Globus pallidus (tissue), 1 donor: ENCODE data around the gene OR2S2.
"Not testable (repeated sequence)": the region's sequence is repeated elsewhere in the genome, so short reads cannot be mapped to it uniquely, and the experiment has no call there.

Experiments
- DNase-seq: peaks from one replicate; pipeline ENCODE4 v3.0.0-alpha.2; 2015; ENCODE audit warnings: low spot score

OR2S2 gene, protein sequence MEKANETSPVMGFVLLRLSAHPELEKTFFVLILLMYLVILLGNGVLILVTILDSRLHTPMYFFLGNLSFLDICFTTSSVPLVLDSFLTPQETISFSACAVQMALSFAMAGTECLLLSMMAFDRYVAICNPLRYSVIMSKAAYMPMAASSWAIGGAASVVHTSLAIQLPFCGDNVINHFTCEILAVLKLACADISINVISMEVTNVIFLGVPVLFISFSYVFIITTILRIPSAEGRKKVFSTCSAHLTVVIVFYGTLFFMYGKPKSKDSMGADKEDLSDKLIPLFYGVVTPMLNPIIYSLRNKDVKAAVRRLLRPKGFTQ

DNA sequence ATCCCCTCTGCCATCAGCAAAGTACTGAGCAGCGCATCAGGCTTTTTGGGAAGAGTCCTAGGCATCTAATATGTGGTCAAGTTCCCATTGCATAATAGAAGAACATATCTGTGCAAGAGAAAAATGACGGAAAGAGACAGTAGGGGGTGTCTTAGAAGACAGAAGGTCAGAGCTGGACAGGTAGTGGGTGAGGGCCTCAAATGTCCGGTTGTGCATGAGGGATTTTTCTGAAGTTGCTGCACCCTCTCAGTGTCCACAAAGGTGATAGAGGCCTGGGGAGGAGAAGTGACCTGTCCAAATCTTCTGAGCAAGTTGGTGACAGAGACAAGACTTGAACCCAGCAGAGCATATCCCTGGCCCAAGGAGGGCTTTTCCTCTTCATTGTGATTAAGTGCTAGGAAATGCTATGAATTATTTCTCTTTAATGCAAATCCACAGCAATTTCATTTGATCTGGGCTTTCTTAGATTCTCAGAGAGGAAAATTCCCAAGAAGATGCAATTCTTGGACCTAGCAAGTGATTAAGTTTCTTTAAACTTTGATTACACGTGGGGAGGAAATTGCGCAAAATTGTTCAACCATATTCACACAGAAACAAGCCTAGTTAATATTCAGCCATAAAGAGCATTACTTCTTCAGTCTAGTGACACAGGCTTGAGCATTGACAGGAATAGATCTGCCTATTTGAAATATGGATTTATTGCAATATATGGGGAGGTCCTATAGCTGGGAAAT, at the start of gene OR2S2:
Gene OR2S2, minus strand, starts transcription at position 51 of the 734 bp plus-strand sequence. CDS start 56 bp downstream, outside the sequence.
- no peak for DNase-seq

DNA sequence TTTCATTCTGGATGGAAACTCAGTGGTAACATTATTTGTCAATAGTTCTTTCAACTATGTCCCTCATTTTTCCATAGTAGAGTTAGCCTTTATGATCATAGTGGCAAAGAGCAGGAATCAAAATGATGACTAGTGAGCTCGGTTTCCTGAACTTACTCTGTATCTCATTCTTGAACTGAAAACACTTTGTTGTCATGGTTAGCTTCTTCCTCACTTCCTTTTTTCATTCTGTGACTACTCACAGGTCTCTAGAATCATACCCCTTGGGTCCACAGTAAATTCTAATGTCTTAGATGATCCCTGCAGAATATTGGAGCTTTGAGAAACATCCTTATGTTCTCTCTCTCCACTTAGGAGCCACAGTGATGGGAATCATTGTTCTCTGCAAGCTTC, 49.4 kb upstream of the OR2S2 start:
- DNase-seq: no peak

DNA sequence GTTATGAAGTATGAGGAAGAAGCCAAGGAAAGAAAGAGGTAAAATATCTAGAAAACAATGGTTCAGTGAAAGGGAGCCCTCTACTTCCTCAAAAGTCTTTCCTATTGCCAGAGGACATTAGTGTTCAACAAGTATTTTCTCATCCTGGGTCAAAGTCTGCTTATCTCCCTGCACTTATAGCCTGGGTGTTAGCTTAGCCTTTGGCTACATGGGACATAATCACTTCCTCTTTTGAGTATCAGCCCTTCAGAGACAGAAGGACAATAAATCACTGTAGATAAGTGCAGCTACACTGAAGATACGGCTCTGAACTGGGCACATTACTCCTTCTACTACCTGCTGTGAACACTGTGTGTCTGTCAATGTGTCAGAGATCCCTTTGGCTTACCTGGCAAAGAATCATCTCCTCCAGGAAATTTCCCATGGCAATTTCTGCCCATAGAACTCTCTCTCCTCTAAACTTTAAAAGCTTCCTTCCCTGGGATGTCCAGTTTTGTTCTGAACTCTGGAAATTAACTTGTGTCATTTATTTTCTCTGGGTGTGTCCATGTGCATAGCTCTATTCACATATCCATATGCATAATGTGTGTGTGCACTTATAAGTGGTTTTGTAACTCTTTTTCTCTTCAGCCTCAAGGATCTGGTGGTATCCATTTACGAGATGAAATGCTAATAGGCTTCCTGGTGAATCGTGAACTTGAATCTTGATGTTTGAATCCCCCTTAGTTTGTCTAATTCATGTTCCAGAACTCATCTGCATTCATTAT, 48.8 kb upstream of the OR2S2 start:
- no peak for DNase-seq

DNA sequence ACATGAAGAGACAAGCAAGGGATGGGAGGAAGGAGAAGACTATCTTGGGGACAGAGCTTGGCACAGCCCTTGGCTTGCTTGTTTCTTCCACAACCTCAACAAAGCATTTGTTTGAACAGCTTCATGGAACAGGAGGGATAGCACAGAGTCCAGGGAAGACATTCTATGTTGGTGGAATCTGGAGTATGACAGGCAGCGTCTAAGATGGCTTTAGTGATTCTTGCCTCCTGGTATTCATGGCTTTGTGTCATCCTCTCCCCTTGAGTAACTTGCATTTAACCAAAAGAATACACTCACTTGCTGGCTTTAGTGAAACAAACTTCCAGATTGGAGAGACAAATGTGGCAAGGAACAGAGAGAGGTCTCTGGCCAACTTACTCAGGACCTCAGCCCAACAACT, 47.9 kb upstream of the OR2S2 start:
- DNase-seq: no peak

DNA sequence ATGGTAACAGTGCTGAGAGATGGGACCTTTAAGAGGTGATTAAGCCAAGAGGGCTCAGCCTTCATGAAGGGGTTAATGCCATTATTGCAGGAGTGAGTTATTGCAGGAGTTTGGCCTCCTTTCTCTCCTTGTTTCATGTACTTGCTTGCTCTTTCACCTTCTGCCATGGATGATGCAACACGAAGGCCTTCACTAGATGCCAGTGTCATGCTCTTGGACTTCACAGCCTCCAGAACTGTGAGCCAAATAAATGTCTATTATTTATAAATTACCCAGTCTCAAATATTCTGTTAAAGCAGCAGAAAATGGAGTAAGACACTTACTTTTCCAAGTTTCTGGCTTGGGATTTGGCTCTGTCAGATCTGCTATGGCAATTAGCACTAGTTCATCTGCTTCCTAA, 40.4 kb upstream of the OR2S2 start:
- no peak for DNase-seq

DNA sequence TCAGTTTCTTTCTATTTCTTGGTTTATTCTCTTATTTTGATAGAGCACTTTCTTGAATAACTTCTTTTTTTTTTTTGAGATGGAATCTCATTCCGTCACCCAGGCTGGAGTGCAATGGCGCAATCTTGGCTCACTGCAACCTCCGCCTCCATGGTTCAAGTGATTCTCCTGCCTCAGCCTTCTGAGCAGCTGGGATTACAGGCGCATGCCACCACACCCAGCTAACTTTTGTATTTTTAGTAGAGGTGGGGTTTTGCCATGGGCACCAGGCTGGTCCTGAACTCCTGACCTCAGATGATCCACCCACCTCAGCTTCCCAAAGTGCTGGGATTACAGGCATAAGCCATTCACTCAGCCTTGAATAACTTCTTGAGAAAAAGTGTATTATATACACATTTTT, 39.1 kb upstream of the OR2S2 start:
- DNase-seq: not testable (repeated sequence)

DNA sequence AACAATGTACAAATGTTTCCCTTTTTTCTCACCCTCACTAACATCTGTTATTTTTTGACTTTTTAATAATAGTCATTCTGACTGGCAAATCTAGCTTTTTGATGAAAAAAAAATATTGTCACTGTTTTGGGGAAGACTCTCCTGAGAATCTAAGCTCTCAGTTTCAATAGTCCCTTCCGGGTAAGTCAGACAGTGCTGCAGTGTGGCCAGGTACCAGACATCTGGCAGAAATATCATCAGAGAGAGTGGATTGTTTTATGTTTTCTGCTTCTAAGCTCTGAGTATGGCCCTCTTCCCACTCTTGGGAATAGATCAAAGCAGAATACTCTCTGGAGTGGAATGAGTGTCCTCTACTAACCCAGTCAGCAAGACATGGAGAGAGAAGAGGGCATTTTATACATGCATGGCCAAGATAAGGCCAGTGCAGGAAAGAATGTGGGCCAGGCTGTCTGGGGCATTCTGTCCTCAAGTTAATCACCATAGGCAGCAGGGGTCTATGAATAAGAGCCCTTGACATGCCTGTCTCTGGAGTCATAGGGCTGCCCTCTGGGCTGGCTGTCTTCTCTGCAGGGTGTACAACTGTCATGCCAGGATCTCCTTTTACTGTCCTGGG, 38.5 kb upstream of the OR2S2 start:
- no peak for DNase-seq

DNA sequence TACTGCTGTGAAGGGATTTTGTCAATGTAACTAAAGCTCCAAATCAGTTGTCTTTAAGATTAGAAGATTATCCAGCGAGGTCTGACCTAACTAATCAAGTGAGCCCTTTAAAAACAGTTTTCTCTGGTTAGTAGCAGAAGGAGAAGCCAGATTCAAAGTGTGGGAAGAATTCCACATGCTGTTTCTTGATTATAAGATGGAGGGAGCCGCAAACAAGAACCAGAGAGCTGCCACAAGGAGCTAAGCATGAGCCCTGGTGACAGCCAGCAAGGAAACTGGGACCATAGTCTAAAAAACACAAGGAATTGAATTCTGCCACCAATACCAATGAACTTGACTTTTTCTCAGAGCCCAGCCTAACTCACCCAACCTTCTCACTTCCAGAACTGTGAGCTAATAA, 37.0 kb upstream of the OR2S2 start:
- no peak for DNase-seq

DNA sequence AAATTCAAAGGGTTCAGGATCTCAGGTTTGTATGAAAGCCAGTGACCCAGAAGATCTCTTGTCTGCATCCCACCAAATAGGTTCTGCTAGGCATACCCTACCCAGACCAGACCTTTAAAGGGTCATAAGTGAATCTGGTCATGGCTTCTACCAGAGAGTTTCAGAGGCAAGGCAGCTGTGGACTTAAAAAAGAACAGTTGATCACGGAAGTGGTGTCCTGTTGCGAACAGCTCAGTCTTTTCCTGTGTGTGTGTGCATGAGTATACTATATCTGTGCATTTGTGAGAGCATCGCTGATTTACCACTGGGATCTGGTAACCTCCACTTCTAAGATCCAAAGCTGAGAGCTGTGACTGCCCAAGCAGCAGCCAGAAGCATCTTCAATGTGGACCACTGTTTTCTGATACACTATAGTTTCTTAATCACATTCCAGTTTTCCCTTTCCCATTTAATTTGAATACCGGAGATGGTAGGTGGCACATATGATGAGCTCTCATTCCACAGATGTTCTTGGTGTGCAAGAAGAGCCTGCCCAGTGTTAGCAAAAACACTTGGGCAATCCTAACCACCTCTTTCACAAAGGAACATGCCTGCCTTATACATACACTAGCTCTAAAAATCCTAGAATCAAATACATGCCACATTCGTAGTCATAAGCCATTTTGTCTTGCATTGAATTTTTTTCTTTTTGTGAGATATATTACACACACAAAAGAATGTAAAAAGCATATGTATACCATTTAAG, 36.2 kb upstream of the OR2S2 start:
- DNase-seq: no peak

DNA sequence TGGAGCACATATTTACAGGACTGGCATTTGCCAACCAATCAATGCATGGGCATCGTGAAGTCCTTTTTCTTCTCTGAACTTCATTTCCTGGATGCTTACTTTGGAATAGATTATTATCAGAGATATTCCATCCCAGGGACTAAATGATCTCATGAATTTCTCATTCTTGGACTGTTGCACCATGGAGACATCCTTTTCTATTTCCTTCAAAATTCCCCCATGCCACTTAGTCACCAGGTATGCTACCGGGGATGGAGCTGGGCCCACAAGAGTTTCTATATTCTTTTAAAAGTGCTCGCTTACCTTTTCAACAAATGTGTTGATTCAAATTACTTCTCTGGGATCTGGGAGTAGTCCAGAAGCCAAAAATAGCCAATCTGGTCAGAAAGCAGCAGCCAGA, 35.2 kb upstream of the OR2S2 start:
- not testable (repeated sequence) for DNase-seq

DNA sequence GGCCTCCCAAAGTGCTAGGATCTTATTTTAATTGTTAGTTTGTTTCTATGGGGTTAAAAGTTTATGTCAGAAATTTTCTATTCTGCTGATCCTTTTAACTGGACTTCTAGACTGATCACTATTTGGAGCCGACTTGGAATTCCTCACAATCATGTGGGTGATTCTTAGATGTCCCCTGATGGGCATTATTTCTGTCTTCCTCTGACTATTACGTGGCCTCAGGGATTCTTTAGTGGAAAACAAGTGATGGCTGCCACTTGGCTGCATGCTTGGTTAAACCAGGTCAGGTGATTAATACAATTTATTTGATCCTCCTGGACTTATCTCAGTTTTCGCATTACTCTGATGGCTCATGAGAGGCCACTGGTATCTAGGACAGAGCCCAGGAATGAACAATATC, 32.2 kb upstream of the OR2S2 start:
- DNase-seq: no peak

DNA sequence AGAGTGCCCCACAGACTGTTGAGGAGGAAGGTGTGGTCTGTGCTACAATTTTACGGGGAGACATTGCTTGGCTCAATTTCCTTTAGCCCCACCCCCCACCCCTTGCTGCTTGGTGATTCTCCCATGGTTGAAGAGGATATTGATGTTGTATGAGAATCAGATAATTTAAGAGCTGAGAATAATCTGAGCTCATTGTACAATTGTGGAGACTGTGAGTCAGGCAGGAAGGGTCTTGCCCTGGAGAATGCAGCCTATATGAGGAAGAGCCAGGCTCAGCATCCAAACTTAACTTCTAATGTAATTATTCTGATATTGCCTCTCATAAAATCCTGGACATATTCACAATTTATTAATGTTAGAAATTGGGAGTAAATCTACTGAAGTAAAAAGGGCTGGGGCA, 26.1 kb upstream of the OR2S2 start:
- DNase-seq: no peak

DNA sequence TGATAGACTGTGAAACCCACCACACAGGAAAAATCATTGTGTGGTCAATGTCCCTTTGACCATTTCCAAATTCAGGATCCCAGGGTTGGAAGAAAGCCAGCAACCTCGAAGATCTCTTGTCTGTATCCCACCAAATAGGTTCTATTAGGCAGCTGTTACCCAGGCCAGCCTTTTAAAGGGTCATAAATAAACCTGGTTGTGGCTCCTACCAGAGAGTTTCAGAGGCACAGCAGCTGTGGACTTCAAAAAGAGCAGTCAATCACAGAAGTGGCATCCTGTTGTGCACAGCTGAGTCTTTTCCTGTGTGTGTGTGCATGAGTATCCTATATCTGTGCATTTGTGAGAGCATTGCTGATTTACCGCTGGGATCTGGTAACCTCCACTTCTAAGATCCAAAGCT, 23.7 kb upstream of the OR2S2 start:
- DNase-seq: no peak

DNA sequence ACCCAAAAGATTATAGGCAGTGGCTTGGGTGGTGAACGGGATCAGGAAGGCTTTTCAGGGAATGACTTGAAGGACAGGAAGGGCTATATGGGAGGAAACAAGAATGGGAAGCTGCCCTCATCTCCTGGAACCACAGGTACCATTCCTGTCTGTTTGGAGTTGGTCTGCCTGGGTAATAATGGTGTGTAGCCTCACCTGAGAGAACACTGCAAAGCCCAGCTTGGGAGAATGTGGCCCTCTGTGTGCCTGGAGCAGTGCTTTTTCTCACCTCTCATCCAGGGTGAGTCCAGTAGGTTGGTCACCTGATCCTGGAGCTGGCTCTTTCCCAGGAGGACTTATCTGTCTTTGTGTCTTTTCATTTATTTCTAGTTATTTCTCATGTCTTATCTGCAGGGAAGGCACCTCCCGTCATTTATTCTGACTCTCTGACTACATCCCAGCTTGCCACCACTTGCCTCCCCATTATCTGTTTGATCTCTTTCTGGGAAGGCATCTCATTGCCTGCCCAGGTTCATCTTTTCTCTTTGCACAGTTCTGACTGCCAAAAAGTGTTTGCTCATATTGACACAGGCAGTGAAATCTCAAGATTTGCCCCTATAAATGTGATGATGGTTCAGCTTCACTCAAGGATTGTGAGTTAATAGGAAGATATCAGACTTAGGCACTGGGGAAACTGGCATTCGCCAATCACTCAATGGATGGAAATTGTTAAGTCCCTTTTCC, 22.5 kb upstream of the OR2S2 start:
- DNase-seq: no peak

DNA sequence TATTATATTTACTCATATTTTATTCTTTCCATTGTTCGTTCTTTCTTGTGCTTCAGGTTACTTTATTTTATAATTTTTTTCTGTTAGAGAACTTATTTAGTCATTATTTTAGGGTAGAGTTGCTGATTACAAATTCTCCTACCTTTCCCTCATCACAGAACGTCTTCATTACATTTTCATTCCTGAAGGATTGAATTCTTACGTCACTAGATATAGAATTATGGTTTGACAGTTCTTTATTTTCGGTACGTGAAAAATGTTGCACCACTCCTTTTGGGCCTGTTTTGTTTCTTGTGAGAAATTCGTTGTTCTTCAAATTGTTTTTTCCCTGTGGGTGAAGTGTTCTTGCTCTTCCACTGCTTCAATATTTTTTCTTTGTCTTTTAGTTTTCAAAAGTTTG, 20.8 kb upstream of the OR2S2 start:
- no peak for DNase-seq

DNA sequence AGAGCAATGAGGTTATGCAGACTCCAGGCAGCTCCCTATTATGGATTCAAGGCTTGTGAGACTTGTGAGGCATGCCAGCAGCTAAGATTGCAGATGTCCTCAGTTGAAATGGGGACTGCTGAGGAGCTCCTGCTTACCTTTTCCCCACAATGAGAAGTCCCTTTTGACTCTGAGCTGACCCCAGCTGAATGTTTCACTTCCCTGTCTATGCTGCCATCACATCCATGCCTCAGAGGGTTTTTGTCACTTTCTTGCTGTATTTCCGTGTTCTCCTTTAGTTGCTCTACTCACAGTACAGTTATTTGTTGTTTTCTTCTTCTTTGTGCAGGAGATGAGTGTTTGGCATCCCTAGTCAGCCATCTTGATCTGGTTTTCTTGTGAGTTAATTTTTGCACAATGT, 18.8 kb upstream of the OR2S2 start:
- no peak for DNase-seq

DNA sequence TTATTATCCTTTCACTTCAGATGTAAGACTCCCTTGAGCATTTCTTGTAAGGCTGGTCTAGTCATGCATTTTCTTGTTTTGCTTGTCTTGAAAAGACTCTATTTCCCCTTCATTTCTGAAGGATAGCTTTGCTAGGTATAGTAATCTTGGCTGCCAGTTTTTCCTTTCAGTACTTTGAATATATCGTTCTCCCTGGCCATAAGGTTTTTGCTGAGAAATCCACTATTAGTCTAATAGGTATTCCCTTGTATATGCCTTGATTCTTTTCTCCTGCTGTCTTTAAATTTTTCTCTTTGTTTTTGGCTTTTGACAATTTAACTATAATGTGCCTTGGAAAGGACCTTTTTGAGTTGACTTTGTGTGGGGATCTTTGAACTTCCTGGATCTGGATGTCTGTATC, 16.8 kb upstream of the OR2S2 start:
- DNase-seq: no peak

DNA sequence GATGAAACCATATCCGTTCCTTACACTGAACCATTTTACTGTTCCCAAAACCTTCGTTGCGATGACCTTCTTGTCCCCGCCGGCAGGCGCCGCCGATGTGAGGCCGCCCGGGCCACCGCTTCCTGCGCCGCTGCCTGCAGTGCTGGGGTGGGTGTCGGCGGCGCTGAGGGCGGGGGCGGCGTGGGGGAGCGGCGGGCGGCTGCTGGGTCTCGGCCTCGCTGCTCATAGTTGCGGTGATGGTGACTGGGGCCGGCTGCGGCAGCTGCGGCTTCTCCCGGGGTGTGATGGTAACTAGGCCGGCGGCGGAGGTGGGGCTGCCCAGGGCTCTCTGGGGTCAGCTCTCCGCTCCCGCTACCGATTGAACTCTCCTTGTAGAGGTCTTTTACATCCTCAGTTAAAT, 14.1 kb upstream of the OR2S2 start:
- DNase-seq: no peak

DNA sequence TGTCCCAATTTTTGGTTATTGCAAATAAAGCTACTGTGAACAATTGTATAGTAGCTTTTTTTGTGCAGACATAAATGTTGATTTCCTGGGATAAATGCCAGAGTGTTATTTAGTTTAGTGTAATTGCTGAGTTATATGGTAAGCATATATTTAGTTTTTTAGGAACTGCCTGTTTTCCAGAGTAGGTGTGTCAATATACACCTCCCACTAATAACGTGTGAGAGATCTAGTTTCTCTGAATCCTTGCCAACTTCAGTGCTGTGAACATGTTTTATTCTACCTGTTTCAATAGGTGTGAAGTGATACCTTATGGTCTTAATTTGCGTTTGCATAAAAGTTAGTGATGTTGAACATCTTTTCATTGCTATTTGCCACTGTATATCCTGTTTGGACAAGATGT, 9.1 kb upstream of the OR2S2 start:
- DNase-seq: no peak

DNA sequence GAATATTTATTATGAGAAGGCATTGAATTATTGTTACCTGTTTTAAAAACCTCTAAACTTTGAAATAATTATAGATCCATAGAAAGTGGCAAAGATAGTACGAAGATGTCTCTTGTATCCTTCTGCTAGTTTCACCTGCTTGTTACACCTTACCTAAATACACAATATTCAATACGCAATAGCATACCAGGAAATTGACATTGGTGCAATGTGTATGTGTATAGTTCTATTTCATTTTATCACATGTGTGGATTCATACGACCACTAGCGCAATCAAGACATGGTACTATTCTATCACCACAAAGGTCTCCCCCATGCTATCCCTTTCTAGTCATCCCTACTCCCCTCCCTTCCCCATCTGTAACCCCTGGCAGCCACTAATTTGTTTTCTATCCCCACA, 8.5 kb upstream of the OR2S2 start:
- DNase-seq: no peak

DNA sequence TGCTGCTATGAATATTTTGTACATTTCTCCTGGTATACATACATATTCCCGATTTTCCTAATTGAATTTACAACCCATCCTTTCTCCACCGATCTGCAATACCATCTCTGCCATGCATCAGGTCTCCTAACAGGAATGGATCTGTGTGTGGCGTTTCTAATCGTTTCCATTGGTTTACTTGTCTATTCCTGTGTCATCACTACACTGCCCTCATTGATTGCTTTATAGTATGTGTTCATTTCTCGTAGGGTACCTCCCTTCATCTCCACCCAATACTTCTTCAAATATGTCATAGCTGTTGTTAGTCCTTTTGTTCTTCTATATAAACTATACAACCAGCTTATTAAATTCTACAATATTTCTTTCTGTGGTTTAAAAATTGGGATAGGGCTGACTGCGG, 7.1 kb upstream of the OR2S2 start:
- no peak for DNase-seq
